HG03139 (cell line): ENCODE results near the gene SEMA6B.

Source experiments
- ATAC-seq: cut with Tn5 transposase; IDR thresholded peaks from one replicate; pipeline ENCODE4 v1.9.1; 2021; ENCODE audit not compliant: unreplicated experiment

SEMA6B gene

DNA sequence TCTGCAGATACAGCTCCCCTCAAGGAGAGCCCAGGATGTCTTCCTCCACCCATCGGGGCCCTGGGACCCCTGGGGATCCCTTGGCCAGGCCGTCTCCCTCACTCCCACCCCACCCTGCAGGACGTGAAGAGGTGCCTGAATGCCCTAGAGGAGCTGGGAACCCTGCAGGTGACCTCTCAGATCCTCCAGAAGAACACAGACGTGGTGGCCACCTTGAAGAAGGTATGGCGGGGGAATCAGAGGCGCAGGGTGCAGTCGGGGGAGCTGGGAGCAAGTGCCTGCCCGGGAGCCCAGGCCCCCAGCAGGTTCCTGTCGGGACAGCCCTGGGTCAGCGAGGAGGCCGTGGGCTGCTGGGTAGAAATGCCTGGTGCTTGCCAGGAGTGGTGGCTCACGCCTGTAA, 60.8 kb downstream of the SEMA6B start:
- ATAC-seq, result no peak

GRCh38 chr19:4497770-4498389, 61.6 kb downstream of the SEMA6B start:
- ATAC-seq, result no peak

- no peak for ATAC-seq
These were observed 63.2 kb downstream of the SEMA6B start for GRCh38 chr19:4496304-4496703.

- ATAC-seq, result no peak
These were observed 64.0 kb downstream of the SEMA6B start for GRCh38 chr19:4495471-4495870.

GRCh38 chr19:4494691-4495064, 64.8 kb downstream of the SEMA6B start:
- ATAC-seq, result no peak

GRCh38 chr19:4493929-4494690, 65.4 kb downstream of the SEMA6B start:
- ATAC-seq, result no peak

- no peak for ATAC-seq
These were observed 66.2 kb downstream of the SEMA6B start for GRCh38 chr19:4493104-4493928.
